ENCODE measurements around the gene MSX1.

MSX1 gene

DNA sequence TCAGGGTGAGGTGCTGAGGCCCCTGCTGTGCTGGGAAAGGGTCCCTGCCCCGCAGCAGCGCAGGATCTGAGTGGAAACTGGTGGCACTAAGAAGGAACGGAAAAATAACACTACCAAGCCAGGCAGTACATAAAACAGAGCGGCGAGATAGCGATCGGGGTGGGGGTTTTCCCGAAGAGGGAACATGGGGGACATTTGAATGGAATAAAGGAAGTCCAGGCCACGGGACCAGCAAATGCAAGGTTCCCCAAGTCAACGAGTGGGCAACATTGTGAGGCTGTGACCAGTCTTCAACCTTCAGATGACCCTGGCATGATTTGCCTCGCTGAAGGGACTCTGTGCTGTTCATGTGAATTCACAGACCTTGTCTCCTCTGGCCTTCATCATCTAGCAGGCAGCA, 13.7 kb downstream of the MSX1 start:
- DNase-seq, result no peak
- H3K79me2 ChIP-seq (ENCODE audit: low read length), result no peaks in the 10 kb centered on the region
- no peak overlapping the region for H3K4me2 ChIP-seq (ENCODE audit: low read depth, low read length)
- no peaks in the 10 kb centered on the region for H4K20me1 ChIP-seq (ENCODE audit: insufficient read depth, low read length)
- H3K27ac ChIP-seq (ENCODE audit: low read length), result no peak overlapping the region
- H3K9me3 ChIP-seq (replicated peaks; ENCODE audit: insufficient read depth, low read length), result no peaks in the 10 kb centered on the region
- H3K4me3 ChIP-seq (ENCODE audit: low read length), result no peak overlapping the region
- H3F3A ChIP-seq (ENCODE audit: insufficient read depth, low read length), result no peaks in the 10 kb centered on the region
- no peaks in the 10 kb centered on the region for H3K9me2 ChIP-seq (replicated peaks; ENCODE audit: insufficient read depth, low read length)
- H3K4me1 ChIP-seq (ENCODE audit: low read length), result no peaks in the 10 kb centered on the region
- TF ChIP-seq EZH2 (optimal IDR thresholded peaks at IDR 0.05; ENCODE audit: low read depth, low read length) (no peak), CTCF (IDR thresholded peaks at IDR 0.05; ENCODE audit: low read length) (no peak), EZH2phosphoT487 (IDR thresholded peaks at IDR 0.05; ENCODE audit: low read length) (no peak)
- H3K27me3 ChIP-seq (replicated peaks; ENCODE audit: insufficient read depth, low read length), result peaks cover 45% of the 10 kb centered on the region
- H3K9ac ChIP-seq (ENCODE audit: low read length), result no peak overlapping the region
- H2AFZ ChIP-seq (ENCODE audit: low read length), result no peak overlapping the region
- no peaks in the 10 kb centered on the region for H3K36me3 ChIP-seq (replicated peaks; ENCODE audit: insufficient read depth, low read length)

DNA sequence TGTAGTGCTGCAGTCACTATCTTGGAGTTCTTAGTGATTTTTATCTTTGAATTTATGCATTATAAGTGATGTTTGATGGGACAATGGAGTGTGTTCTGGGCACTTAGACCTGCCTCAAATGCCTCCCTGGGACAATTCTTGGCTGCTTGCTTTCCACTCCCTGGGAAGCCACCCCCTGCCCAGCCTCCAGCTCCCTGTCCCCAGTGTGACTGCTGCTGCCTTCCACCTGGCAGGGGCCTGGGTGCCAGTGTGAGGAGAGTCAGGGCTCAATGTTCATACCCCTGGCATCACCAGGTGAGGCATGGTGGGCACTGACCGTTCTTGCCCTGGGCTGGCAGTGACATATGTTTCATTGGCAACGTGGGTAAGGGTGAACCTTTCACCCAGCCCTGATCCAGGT, 14.8 kb downstream of the MSX1 start:
- H3K9me2 ChIP-seq (replicated peaks; ENCODE audit: insufficient read depth, low read length), result no peaks in the 10 kb centered on the region
- no peak for TF ChIP-seq CTCF (IDR thresholded peaks at IDR 0.05; ENCODE audit: low read length)
- no peak for TF ChIP-seq EZH2 (optimal IDR thresholded peaks at IDR 0.05; ENCODE audit: low read depth, low read length)
- no peak for TF ChIP-seq EZH2phosphoT487 (IDR thresholded peaks at IDR 0.05; ENCODE audit: low read length)
- no peaks in the 10 kb centered on the region for H3K36me3 ChIP-seq (replicated peaks; ENCODE audit: insufficient read depth, low read length)
- no peaks in the 10 kb centered on the region for H4K20me1 ChIP-seq (ENCODE audit: insufficient read depth, low read length)
- no peak for DNase-seq
- H3K79me2 ChIP-seq (ENCODE audit: low read length), result no peaks in the 10 kb centered on the region
- no peaks in the 10 kb centered on the region for H3K4me1 ChIP-seq (ENCODE audit: low read length)
- no peak overlapping the region for H2AFZ ChIP-seq (ENCODE audit: low read length)
- no peaks in the 10 kb centered on the region for H3F3A ChIP-seq (ENCODE audit: insufficient read depth, low read length)
- no peak overlapping the region for H3K4me3 ChIP-seq (ENCODE audit: low read length)
- no peak overlapping the region for H3K4me2 ChIP-seq (ENCODE audit: low read depth, low read length)
- H3K9me3 ChIP-seq (replicated peaks; ENCODE audit: insufficient read depth, low read length), result no peaks in the 10 kb centered on the region
- H3K27ac ChIP-seq (ENCODE audit: low read length), result no peak overlapping the region
- no peak overlapping the region for H3K9ac ChIP-seq (ENCODE audit: low read length)
- H3K27me3 ChIP-seq (replicated peaks; ENCODE audit: insufficient read depth, low read length), result peaks cover 35% of the 10 kb centered on the region

- Histone ChIP-seq H3K9me2 (replicated peaks; ENCODE audit: insufficient read depth, low read length) (no peaks in the 10 kb centered on the region), H3K4me3 (ENCODE audit: low read length) (no peak overlapping the region), H3K4me2 (ENCODE audit: low read depth, low read length) (no peak overlapping the region), H4K20me1 (ENCODE audit: insufficient read depth, low read length) (no peaks in the 10 kb centered on the region), H3K4me1 (ENCODE audit: low read length) (no peaks in the 10 kb centered on the region), H3F3A (ENCODE audit: insufficient read depth, low read length) (no peaks in the 10 kb centered on the region), H3K9ac (ENCODE audit: low read length) (no peak overlapping the region), H3K9me3 (replicated peaks; ENCODE audit: insufficient read depth, low read length) (no peaks in the 10 kb centered on the region), H3K36me3 (replicated peaks; ENCODE audit: insufficient read depth, low read length) (no peaks in the 10 kb centered on the region), H2AFZ (ENCODE audit: low read length) (no peak overlapping the region), H3K27ac (ENCODE audit: low read length) (no peak overlapping the region), H3K79me2 (ENCODE audit: low read length) (no peaks in the 10 kb centered on the region), H3K27me3 (replicated peaks; ENCODE audit: insufficient read depth, low read length) (peaks cover 27% of the 10 kb centered on the region)
- no peak for TF ChIP-seq EZH2phosphoT487 (IDR thresholded peaks at IDR 0.05; ENCODE audit: low read length)
- TF ChIP-seq CTCF (IDR thresholded peaks at IDR 0.05; ENCODE audit: low read length), result no peak
- TF ChIP-seq EZH2 (optimal IDR thresholded peaks at IDR 0.05; ENCODE audit: low read depth, low read length), result no peak
- no peak for DNase-seq
These were observed 15.7 kb downstream of the MSX1 start for GRCh38 chr4:4875147-4875546.
